Measurements from ENCODE around the gene RRP7A.
"Not testable (repeated sequence)": the region's sequence is repeated elsewhere in the genome, so short reads cannot be mapped to it uniquely, and the experiment has no call there.

GRCh38 chr22:42535082-42535731, 15.6 kb upstream of the RRP7A start:
- not testable (repeated sequence) for TF ChIP-seq POLR2A, CTCF (IDR thresholded peaks at IDR 0.05)

All from vagina (tissue), 2 donors.